T-helper 17 cell (primary cell): ENCODE measurements around the gene ZNF878. TPM values are rescaled to one million over a fixed set of nuclear protein-coding genes. Genes with fewer than 3 reads are reported as not detected.

Source experiments
- ATAC-seq: fragments of 150-1000 bp; cut with Tn5 transposase; 2 replicates; pipeline ENCODE4 v1.10.0; 2021; ENCODE audit warnings: mild to moderate bottlenecking, moderate library complexity
- DNase-seq, 3 donors: peaks; one replicate each; pipeline versions ENCODE4 v3.0.0 to v3.0.0-alpha.2; 2020 to 2021
- H3K9me3 ChIP-seq: one replicate; pipeline ENCODE4 v1.7.0; 2013; ENCODE audit warnings: low read length, mild to moderate bottlenecking; ENCODE audit not compliant: control insufficient read depth, poor library complexity, severe bottlenecking
- H3K27ac Mint-ChIP-seq: one replicate; pipeline ENCODE4 v1.8.0; 2022; ENCODE audit warnings: mild to moderate bottlenecking, moderate library complexity, mixed read lengths
- H3K27me3 Mint-ChIP-seq: one replicate; pipeline ENCODE4 v1.8.0; 2022; ENCODE audit warnings: mixed read lengths
- H3K36me3 Mint-ChIP-seq: one replicate; pipeline ENCODE4 v1.8.0; 2022; ENCODE audit warnings: low read depth, mixed read lengths
- H3K4me1 Mint-ChIP-seq: one replicate; pipeline ENCODE4 v1.8.0; 2022; ENCODE audit warnings: mild to moderate bottlenecking, mixed read lengths
- H3K4me3 Mint-ChIP-seq: one replicate; pipeline ENCODE4 v1.8.0; 2022; ENCODE audit warnings: mild to moderate bottlenecking, moderate library complexity, mixed read lengths
- total RNA-seq, 4 donors: library from RNA in 2 of 4; stranded (reverse) in 2 of 4; gene quantifications; one replicate each; pipeline ENCODE4 v1.2.3 and lab custom pipeline; 2022 to 2026

Gene ZNF878
- total RNA-seq, 2 donors from 2014 or later = not detected

GRCh38 chr19:12064590-12065538 lies 12.1 kb upstream of the ZNF878 start, which contains the start of gene ZNF844:
TSS of gene ZNF844 (plus strand) at chr19:12064731. CDS start at chr19:12064874, 143 bp downstream.
- ATAC-seq (peak; percentile 92), DNase-seq (peak; percentile 22 to 49 (median 29))
- H3K27me3 Mint-ChIP-seq = no peaks in the 10 kb centered on the region
- peak within 1 kb of the TSS; percentile 87 for H3K4me3 Mint-ChIP-seq
- no peaks in the 10 kb centered on the region for H3K9me3 ChIP-seq
- no peak within 1 kb of the TSS for H3K27ac Mint-ChIP-seq
- no peaks in the 10 kb centered on the region for H3K4me1 Mint-ChIP-seq
- H3K36me3 Mint-ChIP-seq = peaks cover 2% of the 10 kb centered on the region

GRCh38 chr19:12055784-12056183 lies 3.0 kb upstream of the ZNF878 start:
- Mint-ChIP-seq H3K4me3 (no peak overlapping the region), H3K27ac (no peak overlapping the region), H3K4me1 (peaks cover 17% of the 10 kb centered on the region), H3K27me3 (peaks cover 28% of the 10 kb centered on the region), H3K36me3 (peaks cover 2% of the 10 kb centered on the region)
- no peak for DNase-seq
- H3K9me3 ChIP-seq = no peaks in the 10 kb centered on the region
- ATAC-seq = no peak

GRCh38 chr19:12052091-12052496 lies 667 bp downstream of the ZNF878 start:
- H3K9me3 ChIP-seq = no peaks in the 10 kb centered on the region
- Mint-ChIP-seq H3K36me3 (peaks cover 2% of the 10 kb centered on the region), H3K27ac (peak overlapping the region; percentile 37), H3K4me3 (peak overlapping the region; percentile 84), H3K27me3 (peaks cover 28% of the 10 kb centered on the region), H3K4me1 (peaks cover 13% of the 10 kb centered on the region)
- ATAC-seq = peak; percentile 54
- no peak for DNase-seq

GRCh38 chr19:12047868-12048267 lies 4.9 kb downstream of the ZNF878 start:
- Mint-ChIP-seq H3K27me3 (peaks cover 7% of the 10 kb centered on the region), H3K36me3 (peaks cover 4% of the 10 kb centered on the region), H3K4me3 (no peak overlapping the region), H3K4me1 (peaks cover 7% of the 10 kb centered on the region), H3K27ac (no peak overlapping the region)
- no peak for DNase-seq
- peaks cover 16% of the 10 kb centered on the region for H3K9me3 ChIP-seq
- no peak for ATAC-seq

GRCh38 chr19:12043752-12044422 lies 8.9 kb downstream of the ZNF878 start:
- no peak overlapping the region for H3K4me3 Mint-ChIP-seq
- ATAC-seq = no peak
- DNase-seq = no peak
- H3K4me1 Mint-ChIP-seq = no peaks in the 10 kb centered on the region
- no peaks in the 10 kb centered on the region for H3K27me3 Mint-ChIP-seq
- H3K27ac Mint-ChIP-seq = no peak overlapping the region
- H3K9me3 ChIP-seq = peaks cover 16% of the 10 kb centered on the region
- H3K36me3 Mint-ChIP-seq = peaks cover 4% of the 10 kb centered on the region

GRCh38 chr19:12042893-12043292 lies 9.9 kb downstream of the ZNF878 start:
- no peak overlapping the region for H3K4me3 Mint-ChIP-seq
- peaks cover 4% of the 10 kb centered on the region for H3K36me3 Mint-ChIP-seq
- H3K27me3 Mint-ChIP-seq = no peaks in the 10 kb centered on the region
- no peak overlapping the region for H3K27ac Mint-ChIP-seq
- H3K9me3 ChIP-seq = peaks cover 16% of the 10 kb centered on the region
- no peaks in the 10 kb centered on the region for H3K4me1 Mint-ChIP-seq
- ATAC-seq (no peak), DNase-seq (no peak)

- Mint-ChIP-seq H3K36me3 (no peaks in the 10 kb centered on the region), H3K4me3 (peak within 1 kb of the TSS; percentile 78), H3K4me1 (no peaks in the 10 kb centered on the region), H3K27ac (peak within 1 kb of the TSS; percentile 54), H3K27me3 (no peaks in the 10 kb centered on the region)
- ATAC-seq = peak; percentile 87
- peak; percentile 23 to 32 (median 25) for DNase-seq
- peaks cover 4% of the 10 kb centered on the region for H3K9me3 ChIP-seq
These were observed 17.3 kb downstream of the ZNF878 start, which contains the start of gene ZNF433 for GRCh38 chr19:12035220-12036172. TSS of gene ZNF433 (minus strand) at chr19:12035679. CDS start at chr19:12035539, 140 bp downstream.

- no peaks in the 10 kb centered on the region for H3K27me3 Mint-ChIP-seq
- peak overlapping the region; percentile 10 for H3K4me3 Mint-ChIP-seq
- peak overlapping the region; percentile 8 for H3K27ac Mint-ChIP-seq
- H3K4me1 Mint-ChIP-seq = no peaks in the 10 kb centered on the region
- peaks cover 4% of the 10 kb centered on the region for H3K9me3 ChIP-seq
- H3K36me3 Mint-ChIP-seq = no peaks in the 10 kb centered on the region
- no peak for DNase-seq
- no peak for ATAC-seq
These were observed 18.1 kb downstream of the ZNF878 start for GRCh38 chr19:12034620-12035019.

- Mint-ChIP-seq H3K36me3 (no peaks in the 10 kb centered on the region), H3K27ac (no peak overlapping the region), H3K4me3 (peak overlapping the region; percentile 10), H3K27me3 (no peaks in the 10 kb centered on the region), H3K4me1 (no peaks in the 10 kb centered on the region)
- ATAC-seq (no peak), DNase-seq (no peak)
- H3K9me3 ChIP-seq = peaks cover 4% of the 10 kb centered on the region
These were observed 18.6 kb downstream of the ZNF878 start for GRCh38 chr19:12034198-12034597.

- peaks cover 7% of the 10 kb centered on the region for H3K36me3 Mint-ChIP-seq
- no peak overlapping the region for H3K4me3 Mint-ChIP-seq
- H3K4me1 Mint-ChIP-seq = no peaks in the 10 kb centered on the region
- H3K9me3 ChIP-seq = peaks cover 33% of the 10 kb centered on the region
- no peaks in the 10 kb centered on the region for H3K27me3 Mint-ChIP-seq
- H3K27ac Mint-ChIP-seq = no peak overlapping the region
- ATAC-seq = no peak
- no peak for DNase-seq
These were observed 37.0 kb downstream of the ZNF878 start for GRCh38 chr19:12015753-12016116.

GRCh38 chr19:12015015-12015752 lies 37.6 kb downstream of the ZNF878 start:
- no peak for ATAC-seq
- Mint-ChIP-seq H3K27me3 (no peaks in the 10 kb centered on the region), H3K4me3 (no peak overlapping the region), H3K4me1 (no peaks in the 10 kb centered on the region), H3K36me3 (peaks cover 8% of the 10 kb centered on the region), H3K27ac (no peak overlapping the region)
- peaks cover 33% of the 10 kb centered on the region for H3K9me3 ChIP-seq
- DNase-seq = no peak
